ENCODE data around the gene ACACA.

- TF ChIP-seq CTCF (IDR thresholded peaks at IDR 0.05) (no peak), POLR2A (IDR thresholded peaks at IDR 0.05) (no peak)
These were observed 101.2 kb downstream of the ACACA start for GRCh38 chr17:37305406-37305905.

Data from adrenal gland (tissue), 5 donors.